PFSK-1 (cell line): ENCODE data around the gene ATP6V1F.

ENCODE experiments used
- POLR2AphosphoS5 ChIP-seq: IDR thresholded peaks from 2 replicates; pipeline ENCODE4 v1.6.1; 2012; ENCODE audit warnings: low read depth, mild to moderate bottlenecking, control low read depth, low read length, moderate library complexity
- SIN3A ChIP-seq: IDR thresholded peaks from 2 replicates; pipeline ENCODE4 v1.6.1; 2012; ENCODE audit warnings: mild to moderate bottlenecking, low read length, moderate library complexity, borderline replicate concordance; ENCODE audit not compliant: insufficient read depth
- TAF1 ChIP-seq: IDR thresholded peaks from 2 replicates; pipeline ENCODE4 v1.6.1; 2012; ENCODE audit warnings: low read length, control low read depth, borderline replicate concordance; ENCODE audit not compliant: insufficient read depth
- TF ChIP-seq, protein P1 (sequence below), 2 experiments: IDR thresholded peaks; 2 replicates each; pipeline versions ENCODE4 v1.6.1 to v1.8.0; 2011 to 2012; ENCODE audit warnings: low read depth in 2 of 2, low read length in 2 of 2, control low read depth in 1 of 2, inconsistent platforms in 1 of 2, mild to moderate bottlenecking in 1 of 2, moderate library complexity in 1 of 2; ENCODE audit not compliant: insufficient read depth in 1 of 2

- TF ChIP-seq, protein P1, sequence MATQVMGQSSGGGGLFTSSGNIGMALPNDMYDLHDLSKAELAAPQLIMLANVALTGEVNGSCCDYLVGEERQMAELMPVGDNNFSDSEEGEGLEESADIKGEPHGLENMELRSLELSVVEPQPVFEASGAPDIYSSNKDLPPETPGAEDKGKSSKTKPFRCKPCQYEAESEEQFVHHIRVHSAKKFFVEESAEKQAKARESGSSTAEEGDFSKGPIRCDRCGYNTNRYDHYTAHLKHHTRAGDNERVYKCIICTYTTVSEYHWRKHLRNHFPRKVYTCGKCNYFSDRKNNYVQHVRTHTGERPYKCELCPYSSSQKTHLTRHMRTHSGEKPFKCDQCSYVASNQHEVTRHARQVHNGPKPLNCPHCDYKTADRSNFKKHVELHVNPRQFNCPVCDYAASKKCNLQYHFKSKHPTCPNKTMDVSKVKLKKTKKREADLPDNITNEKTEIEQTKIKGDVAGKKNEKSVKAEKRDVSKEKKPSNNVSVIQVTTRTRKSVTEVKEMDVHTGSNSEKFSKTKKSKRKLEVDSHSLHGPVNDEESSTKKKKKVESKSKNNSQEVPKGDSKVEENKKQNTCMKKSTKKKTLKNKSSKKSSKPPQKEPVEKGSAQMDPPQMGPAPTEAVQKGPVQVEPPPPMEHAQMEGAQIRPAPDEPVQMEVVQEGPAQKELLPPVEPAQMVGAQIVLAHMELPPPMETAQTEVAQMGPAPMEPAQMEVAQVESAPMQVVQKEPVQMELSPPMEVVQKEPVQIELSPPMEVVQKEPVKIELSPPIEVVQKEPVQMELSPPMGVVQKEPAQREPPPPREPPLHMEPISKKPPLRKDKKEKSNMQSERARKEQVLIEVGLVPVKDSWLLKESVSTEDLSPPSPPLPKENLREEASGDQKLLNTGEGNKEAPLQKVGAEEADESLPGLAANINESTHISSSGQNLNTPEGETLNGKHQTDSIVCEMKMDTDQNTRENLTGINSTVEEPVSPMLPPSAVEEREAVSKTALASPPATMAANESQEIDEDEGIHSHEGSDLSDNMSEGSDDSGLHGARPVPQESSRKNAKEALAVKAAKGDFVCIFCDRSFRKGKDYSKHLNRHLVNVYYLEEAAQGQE (IDR thresholded peaks at IDR 0.05; ENCODE audit: insufficient read depth in 1 of 2, low read depth in 2 of 2, low read length in 2 of 2): no peak
- TF ChIP-seq POLR2AphosphoS5 (no peak), SIN3A (no peak), TAF1 (no peak)
These were observed 5.4 kb downstream of the ATP6V1F start for GRCh38 chr7:128867842-128868623.
